Middle frontal gyrus (tissue), 1 donor: ENCODE data around the gene GORASP1.

Experiments
- DNase-seq: peaks from one replicate; pipeline ENCODE4 v3.0.0-alpha.2; 2015; ENCODE audit warnings: low spot score; ENCODE audit errors: extremely low spot score

GORASP1 gene

DNA sequence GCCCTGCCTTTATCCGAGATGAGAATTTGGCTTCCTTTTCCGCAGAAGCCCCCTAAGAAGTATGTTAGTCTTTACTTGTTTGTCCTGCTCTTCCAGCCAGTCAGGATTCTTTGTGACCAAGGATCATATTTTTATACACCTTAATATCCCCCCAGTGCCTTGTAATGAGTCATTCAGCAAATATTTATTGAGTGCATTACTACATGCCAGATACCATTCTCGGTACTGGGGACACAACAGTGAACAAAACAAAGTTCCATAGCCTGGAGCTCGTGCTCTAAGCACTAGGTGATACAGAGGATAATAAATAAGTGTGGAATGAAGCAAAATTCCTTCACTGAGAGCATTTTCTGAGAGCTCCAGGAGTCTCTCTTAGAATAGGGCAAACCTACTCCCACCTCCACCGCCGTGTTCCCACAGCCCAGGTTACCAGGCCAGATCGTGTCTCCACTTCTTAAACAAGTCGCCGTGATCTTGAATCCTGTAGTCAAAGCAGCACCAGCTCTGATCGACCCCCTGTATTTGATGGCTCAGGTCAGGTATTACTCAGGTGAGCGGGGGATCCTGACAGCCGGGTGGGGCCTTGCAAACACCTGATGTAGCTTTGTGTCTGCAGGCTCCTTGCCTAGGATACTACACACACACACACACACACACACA is 18.5 kb upstream of the GORASP1 start:
- DNase-seq = no peak

GRCh38 chr3:39124876-39125840 is 17.7 kb upstream of the GORASP1 start:
- no peak for DNase-seq

DNA sequence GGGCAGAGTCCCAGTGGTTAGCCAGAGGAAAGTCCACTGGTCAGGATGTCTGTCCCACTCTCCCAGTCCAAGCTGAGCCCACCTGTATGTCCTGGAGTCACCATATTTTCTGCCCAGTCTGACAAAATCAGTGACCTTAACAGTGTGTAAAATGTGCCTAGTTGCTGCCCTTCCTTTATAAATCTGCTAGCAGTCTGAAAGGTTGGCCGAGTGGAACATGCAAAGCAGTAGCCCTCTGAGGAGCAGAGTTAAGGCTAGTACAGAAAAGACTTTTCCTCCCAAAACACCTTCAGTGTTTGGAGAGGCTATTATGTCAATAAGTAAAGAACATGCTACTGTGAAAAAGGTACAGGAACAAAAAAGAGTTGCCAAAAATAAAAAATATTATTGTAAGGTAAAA is 15.4 kb upstream of the GORASP1 start:
- DNase-seq = no peak

DNA sequence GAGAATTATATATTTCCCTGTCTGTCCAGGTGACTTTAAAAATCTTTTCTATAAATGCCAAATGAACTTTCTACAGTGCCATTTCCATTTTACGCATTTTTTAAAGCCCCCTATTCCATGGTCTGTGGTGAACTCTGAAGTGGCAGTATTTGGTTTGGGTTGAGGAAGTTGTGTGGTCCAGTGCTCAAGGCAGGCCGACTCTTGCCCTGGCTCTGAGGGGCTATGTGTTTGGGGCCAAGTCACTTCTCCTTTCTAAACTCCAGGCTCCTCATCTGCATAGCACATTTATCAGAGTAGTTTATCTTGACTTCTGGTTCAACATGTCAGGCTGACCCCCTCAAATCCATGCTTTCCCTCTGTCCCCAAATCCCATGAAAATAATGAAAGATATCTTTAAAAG is 14.2 kb upstream of the GORASP1 start:
- DNase-seq = no peak

GRCh38 chr3:39118931-39119660 is 11.7 kb upstream of the GORASP1 start:
- no peak for DNase-seq

GRCh38 chr3:39118079-39118478 is 10.7 kb upstream of the GORASP1 start:
- DNase-seq = no peak

GRCh38 chr3:39115870-39116269 is 8.4 kb upstream of the GORASP1 start:
- no peak for DNase-seq

DNA sequence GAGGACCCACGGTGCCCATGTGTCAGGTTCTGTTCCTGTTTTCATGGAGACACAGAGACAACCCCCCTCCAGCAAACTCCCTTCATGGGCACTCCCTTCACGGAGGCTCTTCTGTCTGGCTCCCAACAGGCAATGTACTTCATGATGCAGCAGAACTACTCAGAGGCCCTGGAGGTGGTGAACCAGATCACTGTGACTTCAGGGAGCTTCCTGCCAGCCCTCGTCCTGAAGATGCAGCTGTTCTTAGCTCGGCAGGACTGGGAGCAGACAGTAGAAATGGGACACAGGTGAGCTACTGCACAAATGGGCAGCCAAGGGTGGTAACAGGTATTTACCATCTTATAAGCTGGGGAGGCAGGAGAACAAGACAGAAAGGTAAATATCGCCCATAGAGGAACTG is 7.0 kb upstream of the GORASP1 start:
- DNase-seq = no peak

GRCh38 chr3:39113291-39113690 is 5.9 kb upstream of the GORASP1 start:
- no peak for DNase-seq

DNA sequence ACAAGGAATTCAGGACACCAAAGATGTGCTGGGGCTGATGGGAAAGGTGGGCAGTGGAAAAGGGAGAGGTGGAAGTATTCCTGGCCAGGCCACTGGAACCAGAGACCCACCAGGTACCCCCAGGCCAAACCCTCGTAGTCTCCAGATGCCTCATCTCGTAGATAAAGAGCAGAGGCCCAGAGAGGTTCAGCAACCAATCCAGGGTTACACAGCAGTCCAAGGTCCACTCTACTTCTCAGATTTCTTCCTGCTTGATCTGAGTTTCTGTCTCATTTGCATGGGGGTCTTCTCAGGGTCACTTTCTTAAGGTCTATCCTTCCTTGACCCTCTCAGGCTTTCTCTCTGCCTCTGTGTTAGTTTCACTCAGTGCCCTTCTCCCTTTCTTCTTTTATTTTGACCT is 5.1 kb upstream of the GORASP1 start:
- no peak for DNase-seq

GRCh38 chr3:39112113-39112512 is 4.7 kb upstream of the GORASP1 start:
- no peak for DNase-seq

DNA sequence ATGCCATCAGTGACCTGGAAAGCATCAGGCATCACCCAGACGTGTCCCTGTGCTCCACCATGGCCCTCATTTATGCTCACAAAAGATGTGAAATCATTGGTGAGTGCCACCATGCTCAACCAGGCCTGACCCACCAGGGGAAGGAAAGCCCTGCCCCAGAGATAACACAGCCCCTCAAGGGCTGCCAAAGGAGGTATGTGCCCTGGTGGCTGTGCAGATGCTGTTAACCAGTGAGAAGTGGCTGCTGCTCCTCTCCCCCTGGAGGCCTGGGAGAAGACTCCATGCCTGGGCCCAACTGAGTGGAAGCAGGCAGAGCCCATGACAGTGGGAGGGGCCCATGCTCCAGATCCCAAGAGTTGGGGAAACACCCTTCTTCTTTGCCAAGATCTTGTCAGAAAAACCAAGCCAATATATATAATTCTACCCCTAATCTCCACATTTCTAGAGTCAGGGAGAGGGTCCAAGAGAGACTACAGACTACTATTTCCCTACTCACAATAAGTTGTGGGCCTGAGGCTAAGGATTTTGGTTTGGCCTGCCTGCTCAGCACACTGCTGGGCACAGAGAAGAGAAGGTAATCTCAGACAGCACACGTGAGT is 2.7 kb upstream of the GORASP1 start:
- no peak for DNase-seq

- no peak for DNase-seq
These were observed 1.7 kb upstream of the GORASP1 start for GRCh38 chr3:39109086-39109485.

DNA sequence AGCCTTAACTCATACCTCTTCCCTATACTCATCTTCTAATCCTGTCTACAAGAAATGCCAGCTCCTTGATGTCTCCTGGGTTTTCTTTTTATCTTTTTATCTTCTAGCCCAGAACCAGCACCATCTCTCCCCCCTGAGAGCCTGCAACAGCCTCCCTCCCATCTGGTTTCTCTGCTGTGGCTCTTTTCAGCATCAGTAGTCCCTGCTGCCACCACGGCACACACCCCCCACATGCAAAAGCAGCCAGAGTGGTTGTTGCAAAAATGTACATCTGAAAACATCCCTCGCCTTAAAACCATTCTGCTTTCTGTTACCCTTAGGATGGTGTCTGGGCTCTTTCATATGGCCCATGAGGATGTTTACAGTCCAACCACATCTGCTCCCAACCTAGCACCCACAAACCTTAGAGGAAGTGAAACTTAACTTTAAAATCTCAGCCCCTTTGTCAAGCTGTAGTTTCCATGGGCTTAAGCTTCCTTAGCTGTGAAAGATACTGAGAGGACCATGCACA is 828 bp upstream of the GORASP1 start:
- no peak for DNase-seq

- DNase-seq = no peak
These were observed 508 bp downstream of the GORASP1 start for GRCh38 chr3:39106851-39107387.

DNA sequence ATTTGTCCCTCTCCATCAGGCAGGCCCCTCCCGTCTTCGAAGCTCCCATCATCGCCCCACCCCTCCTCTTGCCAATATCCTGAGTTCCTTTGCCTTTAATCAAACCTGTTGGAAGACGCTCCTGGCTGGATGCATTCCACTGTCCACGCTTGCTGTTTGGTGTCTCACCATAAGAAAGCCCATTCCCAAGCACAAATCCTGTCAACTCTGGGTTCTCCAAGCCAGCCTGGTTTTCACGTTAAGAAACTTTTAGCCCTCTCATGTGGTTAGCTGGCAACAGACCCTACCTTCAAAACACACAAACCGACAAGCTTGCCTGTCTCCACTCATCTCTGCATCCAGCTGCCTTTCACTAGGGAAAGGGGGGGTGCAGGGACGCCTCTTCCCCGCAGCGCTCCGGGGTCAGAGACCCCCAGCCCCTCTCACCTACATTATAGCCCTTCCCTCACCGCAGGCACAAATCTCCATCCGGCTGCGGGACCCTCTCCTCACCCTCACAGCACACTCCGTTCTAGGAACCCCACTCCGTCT is 1.1 kb downstream of the GORASP1 start:
- DNase-seq = no peak

- DNase-seq = no peak
These were observed 1.8 kb downstream of the GORASP1 start for GRCh38 chr3:39105687-39106063.

- DNase-seq = no peak
These were observed 2.3 kb downstream of the GORASP1 start for GRCh38 chr3:39104961-39105686.

DNA sequence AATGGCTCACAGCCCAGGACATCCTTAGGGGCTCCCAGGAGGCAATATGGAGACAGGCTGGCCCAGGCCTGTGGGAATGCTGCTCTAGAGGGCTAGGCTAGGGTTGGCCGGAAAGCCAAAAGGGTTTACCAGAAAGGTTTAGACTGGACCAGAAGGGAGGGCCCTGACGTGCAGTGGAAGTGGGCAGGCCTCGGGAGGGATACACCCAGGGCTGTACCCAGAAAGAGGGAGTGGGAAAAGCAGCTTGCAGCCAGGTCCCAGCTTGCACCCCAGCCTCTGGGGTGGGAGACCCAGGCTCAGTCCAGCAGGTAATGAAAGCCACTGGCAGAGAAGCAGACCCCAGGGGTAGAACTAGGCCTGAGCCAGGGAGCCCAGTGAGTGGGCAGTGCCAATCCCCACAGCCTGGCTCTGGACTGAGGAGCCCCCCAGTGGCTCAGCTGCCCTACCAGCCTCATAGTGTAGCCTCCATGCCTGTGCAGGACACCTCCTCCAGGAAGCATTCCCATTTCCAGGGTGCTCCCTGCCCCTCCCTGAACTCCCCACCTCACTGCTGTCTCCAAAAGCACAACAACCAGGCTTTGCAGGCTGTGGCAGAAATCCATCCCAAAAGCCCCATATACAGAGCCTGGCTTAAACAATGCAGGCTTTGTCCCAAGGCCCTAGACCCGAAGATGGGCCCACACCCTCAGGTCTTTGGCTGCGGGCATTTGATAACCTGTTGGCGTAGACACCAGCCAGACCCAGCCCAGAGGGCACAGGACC is 3.5 kb downstream of the GORASP1 start:
- no peak for DNase-seq

DNA sequence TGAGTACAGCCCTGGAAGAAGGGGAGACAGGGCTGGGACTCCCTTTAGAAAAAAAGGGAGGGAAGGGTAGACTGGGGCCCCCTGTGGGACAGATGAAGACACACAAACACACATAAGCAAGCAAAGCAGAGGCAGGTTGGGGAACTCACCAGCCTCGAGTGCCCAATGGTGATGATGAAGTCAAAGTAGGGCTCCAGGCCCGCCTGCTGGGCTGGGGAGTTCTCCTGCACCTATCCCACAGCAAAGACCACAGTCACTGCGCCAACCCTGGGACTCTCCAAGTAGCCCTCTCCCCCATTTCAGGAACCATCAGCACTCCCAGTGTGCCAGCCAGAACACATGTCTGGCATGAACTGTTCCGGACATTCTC is 4.1 kb downstream of the GORASP1 start:
- no peak for DNase-seq
